ENCODE data around the gene PCTP. TPM values are rescaled to one million over a fixed set of nuclear protein-coding genes. Genes with fewer than 3 reads are reported as not detected.

The PCTP gene
- total RNA-seq, 1 experiment from 2014 or later: 23.6 TPM

DNA sequence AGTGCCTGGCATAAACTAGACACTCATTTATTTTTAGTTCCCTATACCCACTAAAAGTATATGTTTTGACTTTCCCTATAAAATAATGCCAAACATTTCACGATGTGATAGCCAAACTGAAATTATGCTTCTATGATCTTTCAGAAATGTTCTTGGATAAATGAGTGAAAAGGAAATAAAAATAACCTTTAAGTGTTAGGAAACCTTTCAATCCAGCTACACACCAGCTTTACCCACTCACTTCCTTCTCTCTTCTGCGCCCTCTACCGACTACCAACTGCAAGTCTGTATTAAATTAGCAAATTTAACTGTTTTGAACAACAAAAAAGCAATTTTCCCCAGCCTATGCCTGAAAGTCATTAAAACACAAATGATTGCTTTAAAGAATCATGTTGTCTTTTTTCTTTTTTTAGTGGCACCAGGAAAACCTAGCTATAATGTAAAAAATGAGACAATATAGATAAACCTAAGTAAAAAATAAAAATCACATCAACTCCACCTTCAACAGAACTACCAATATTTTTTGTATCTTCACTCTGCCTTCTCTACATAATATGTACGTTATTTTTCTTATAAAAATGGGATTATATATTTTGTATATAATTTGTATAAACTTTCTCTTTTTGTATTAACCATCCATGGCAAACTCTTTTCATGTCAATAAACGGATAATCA is 15.0 kb upstream of the PCTP start:
- Histone ChIP-seq H3K4me3 (no peak overlapping the region), H3K27ac (no peak overlapping the region), H3K36me3 (no peaks in the 10 kb centered on the region), H3K4me1 (peaks cover 29% of the 10 kb centered on the region), H3K27me3 (no peaks in the 10 kb centered on the region), H3K9me3 (replicated peaks) (no peaks in the 10 kb centered on the region)
- no peak for DNase-seq

DNA sequence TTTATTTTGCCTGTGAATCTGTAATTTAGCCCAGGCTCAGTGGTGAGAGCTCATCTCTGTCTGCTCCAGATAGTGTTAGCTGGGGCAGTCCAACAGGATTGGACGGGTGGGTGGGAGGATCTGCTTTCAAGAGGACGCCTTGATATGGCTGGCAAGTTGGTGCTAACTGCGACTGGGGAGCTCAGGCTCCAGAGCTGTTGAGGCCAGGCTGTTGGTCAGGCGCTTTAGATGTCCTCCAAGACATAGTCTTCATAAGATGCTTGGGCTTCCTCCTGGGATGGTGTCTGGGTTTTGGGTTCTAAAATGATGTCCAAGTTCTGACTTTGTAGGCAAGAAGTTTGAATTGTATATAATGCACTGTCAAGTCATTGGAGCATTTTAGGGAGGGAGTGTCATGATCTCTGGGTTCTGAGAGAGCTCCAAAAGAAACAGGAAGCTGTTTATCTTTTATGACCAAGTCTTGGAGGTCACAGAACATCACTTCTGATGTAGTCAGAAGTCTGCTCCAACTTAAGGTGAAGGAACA is 12.8 kb upstream of the PCTP start:
- Histone ChIP-seq H3K36me3 (no peaks in the 10 kb centered on the region), H3K4me1 (peaks cover 11% of the 10 kb centered on the region), H3K27ac (no peak overlapping the region), H3K9me3 (replicated peaks) (no peaks in the 10 kb centered on the region), H3K4me3 (no peak overlapping the region), H3K27me3 (no peaks in the 10 kb centered on the region)
- DNase-seq: peak in 1 of 2 experiments; percentile 25

DNA sequence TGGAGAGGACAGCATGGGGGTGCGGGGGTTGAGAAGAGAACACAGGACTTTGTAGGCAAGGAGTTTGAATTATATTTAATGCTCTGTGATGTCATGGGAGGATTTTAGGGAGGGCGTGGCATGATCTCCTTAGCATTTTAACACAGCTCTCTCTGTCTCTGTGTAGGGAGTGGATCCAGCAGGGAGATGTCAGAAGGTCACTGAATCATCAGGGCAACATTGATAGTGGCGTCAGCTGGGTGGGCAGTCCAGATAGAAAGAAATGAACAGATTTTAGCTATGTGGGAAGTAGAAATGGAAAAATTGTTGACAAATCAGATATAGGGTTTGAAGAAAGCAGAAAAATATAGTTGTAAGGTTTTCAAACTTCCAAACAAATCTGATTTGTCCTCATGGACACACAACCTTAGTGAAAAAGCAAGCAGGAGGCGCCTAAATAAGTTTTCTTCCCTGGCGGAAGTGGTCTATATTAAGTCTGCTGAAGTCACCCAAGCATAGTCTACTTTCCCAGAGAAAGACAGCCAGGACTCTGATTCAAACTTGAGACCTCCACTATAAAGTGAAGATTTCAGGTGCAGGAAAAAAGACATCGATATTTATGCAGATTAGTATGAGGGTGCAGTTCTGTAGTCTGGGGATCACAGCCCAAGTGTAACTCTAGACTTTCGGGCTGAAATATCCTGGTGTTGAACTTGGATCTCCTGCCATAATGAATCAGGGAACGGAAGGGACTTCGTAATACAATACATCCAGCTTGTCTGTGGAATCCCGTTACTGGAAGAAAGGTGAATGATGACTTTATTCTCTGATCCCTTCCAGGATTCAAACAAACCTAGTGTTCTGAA is 10.1 kb upstream of the PCTP start:
- no peaks in the 10 kb centered on the region for H3K27me3 ChIP-seq

DNA sequence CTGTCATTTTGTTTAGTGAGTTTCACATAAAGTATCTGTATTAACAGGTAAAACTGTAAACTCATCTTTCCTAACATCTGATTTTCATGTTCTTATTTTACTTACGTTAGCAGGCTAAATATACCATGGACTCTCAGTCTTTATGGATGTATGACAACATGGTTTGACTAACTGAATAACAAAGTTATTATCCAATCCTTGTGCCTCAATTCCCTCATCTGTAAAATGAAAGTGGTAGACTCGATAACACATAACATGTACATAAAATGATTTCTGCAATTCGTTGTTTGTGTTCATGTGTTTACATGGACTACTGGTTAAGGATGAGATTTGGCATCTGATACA is 9.5 kb upstream of the PCTP start:
- no peak overlapping the region for H3K4me3 ChIP-seq
- H3K9me3 ChIP-seq (replicated peaks): no peaks in the 10 kb centered on the region
- no peak overlapping the region for H3K27ac ChIP-seq
- no peaks in the 10 kb centered on the region; the same call in 1 of the 2 replicates for H3K4me1 ChIP-seq
- H3K27me3 ChIP-seq: no peaks in the 10 kb centered on the region
- no peaks in the 10 kb centered on the region for H3K36me3 ChIP-seq
- no peak for DNase-seq

More for the DNA sequence above, 10.1 kb upstream of the PCTP start:
- H3K9me3 ChIP-seq (replicated peaks): no peaks in the 10 kb centered on the region
- no peak overlapping the region for H3K4me3 ChIP-seq
- H3K4me1 ChIP-seq: no peaks in the 10 kb centered on the region; the same call in 1 of the 2 replicates
- H3K27ac ChIP-seq: no peak overlapping the region
- DNase-seq: no peak
- H3K36me3 ChIP-seq: no peaks in the 10 kb centered on the region

DNA sequence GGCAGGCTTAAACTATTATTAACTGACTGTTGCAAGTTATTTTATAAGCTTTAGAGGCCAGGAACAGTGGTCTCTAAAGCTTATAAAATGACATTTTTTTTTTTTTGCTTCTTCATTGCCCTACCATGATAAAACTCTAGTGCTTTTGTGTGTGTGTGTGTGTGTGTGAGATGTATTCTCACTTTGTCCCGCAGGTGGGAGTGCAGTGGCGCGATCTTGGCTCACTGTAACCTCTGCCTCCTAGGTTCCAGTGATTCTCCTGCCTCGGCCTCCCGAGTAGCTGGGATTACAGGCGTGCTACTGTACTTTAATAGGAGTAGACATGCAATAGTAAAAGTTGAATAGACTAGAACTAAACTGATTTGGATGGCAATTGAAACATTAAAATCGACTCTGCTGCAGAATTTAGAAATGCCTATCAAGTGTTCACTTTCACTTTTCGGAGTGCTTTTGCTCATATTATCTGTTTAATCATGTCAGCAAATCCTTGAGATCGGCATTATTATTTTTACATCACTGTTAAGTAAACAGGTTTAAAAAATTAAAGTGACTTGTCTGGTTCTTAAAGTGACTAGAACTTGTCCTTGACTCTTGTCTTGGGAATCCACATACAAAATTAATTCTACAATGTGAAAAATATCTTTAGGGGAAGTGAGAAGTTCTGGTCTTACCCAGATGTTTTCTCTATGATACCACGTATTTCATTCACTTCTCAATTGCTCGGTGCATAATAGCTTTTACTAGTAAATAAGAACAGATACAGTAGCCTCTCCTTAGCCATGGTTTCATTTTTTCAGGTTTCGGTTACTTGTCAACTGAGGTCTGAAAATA is 8.4 kb upstream of the PCTP start:
- Histone ChIP-seq H3K27me3 (no peaks in the 10 kb centered on the region), H3K9me3 (replicated peaks) (no peaks in the 10 kb centered on the region), H3K4me3 (no peak overlapping the region), H3K4me1 (no peaks in the 10 kb centered on the region; the same call in 1 of the 2 replicates), H3K36me3 (no peaks in the 10 kb centered on the region), H3K27ac (no peak overlapping the region)
- DNase-seq: no peak

DNA sequence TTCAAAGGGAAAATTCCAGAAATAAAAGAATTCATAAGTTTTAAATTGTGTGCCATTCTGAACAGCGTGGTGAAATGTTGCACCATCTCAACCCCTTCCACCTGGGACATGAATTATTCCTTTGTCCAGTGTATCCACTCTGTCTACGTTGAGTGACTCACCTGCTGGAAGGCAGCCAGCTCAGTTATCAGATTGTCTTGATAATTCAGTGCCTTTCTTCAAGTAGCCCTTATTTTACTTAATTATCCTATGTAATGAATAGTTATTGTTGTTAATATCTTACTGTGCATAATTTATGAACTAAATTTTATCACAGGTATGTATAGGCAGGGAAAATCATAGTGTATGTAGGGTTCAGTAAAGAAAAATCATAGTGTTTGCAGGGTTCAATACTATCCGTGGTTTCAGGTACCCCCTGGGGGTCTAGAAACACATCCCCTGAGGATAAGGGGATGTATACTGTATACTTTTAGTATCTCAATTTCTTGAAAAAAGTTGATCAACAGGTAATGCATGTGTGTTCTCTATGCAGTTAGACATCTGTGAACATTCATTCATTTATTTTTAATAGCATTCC is 7.7 kb upstream of the PCTP start:
- no peak for DNase-seq
- H3K27ac ChIP-seq: no peak overlapping the region
- H3K27me3 ChIP-seq: no peaks in the 10 kb centered on the region
- H3K36me3 ChIP-seq: no peaks in the 10 kb centered on the region
- no peaks in the 10 kb centered on the region for H3K4me1 ChIP-seq
- H3K4me3 ChIP-seq: no peak overlapping the region
- H3K9me3 ChIP-seq (replicated peaks): no peaks in the 10 kb centered on the region

DNA sequence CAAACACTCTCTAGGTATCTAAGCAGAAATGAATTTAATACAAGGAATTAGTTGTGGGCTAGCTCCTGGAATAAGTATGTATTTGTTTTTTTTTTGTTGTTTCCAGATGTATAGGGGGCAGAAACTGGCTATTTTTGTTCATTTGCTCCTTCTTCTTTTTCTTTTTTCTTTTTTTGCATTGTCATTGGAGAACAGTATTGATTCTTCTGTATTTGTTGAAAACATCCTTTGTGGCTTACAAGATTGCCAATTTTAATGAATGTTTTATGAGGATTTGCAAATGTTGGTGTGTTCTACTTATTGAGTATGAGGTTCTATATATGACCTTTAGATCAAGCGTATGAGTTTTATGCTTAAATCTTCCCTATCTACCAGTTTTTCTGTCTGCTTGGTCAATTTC is 5.6 kb upstream of the PCTP start:
- no peaks in the 10 kb centered on the region for H3K9me3 ChIP-seq (replicated peaks)
- H3K36me3 ChIP-seq: no peaks in the 10 kb centered on the region
- H3K4me1 ChIP-seq: no peaks in the 10 kb centered on the region
- DNase-seq: no peak
- H3K27ac ChIP-seq: no peak overlapping the region
- H3K27me3 ChIP-seq: no peaks in the 10 kb centered on the region
- H3K4me3 ChIP-seq: no peak overlapping the region

DNA sequence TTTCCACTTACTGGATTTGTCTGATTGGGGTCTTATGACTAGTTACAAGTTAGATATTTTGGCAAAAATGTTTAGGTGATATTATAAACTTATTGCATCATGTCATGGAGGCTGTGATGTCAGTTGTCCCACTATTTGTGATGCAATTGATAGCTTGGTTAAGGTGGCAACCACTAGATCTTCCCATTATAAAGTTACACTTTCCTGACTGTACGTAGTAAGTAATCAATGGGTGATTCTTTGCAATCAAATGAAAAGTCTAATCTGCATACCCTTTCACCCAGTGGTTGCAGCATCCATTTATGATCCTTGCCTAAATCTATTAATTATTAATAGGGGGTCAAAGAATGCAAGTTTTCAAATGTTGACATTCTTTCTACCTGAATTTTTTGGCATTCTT is 4.4 kb upstream of the PCTP start:
- DNase-seq: no peak
- H3K36me3 ChIP-seq: no peaks in the 10 kb centered on the region
- H3K9me3 ChIP-seq (replicated peaks): no peaks in the 10 kb centered on the region
- no peak overlapping the region for H3K4me3 ChIP-seq
- H3K27me3 ChIP-seq: no peaks in the 10 kb centered on the region
- H3K27ac ChIP-seq: no peak overlapping the region
- H3K4me1 ChIP-seq: no peaks in the 10 kb centered on the region

DNA sequence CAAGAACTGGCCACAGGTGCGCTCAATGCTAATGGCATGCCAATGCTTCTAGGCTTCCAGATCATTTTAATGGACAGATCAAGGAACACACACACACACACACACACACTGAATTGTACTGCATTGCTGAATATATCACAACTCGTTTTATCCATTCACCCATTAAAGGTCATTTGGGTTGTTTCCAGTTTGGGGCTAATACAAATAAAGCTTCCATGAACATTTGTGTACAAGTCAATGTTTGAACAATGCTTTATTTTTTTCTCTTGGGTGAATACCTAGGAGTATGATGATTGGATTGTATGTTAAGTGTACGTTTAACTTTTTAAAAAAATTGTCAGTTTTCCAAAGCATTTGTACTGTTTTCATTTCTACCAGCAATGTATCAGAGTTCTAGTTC is 3.6 kb upstream of the PCTP start:
- Histone ChIP-seq H3K27me3 (no peaks in the 10 kb centered on the region), H3K27ac (no peak overlapping the region), H3K36me3 (no peaks in the 10 kb centered on the region), H3K9me3 (replicated peaks) (no peaks in the 10 kb centered on the region), H3K4me3 (no peak overlapping the region), H3K4me1 (no peaks in the 10 kb centered on the region)
- no peak for DNase-seq

DNA sequence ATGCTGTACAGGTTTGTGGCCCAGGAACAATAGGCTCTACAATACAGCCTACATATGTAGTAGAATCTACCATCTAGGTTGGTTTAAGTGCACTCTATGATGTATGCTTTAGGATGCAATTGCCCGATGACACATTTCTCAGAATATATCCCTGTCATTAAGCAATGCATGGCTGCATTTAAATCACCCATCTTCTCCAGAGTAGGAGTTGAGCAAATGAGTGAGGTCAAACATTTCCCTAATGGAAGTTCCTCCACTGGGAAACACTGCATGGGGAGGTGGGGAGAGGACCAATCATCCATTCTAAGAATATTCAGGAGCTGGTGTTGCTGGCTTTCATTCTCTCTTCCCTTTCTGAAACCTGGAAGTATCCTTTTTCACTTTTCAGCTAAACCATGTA is 2.0 kb upstream of the PCTP start:
- H3K27ac ChIP-seq: no peak overlapping the region
- no peaks in the 10 kb centered on the region for H3K27me3 ChIP-seq
- no peak overlapping the region for H3K4me3 ChIP-seq
- no peak for DNase-seq
- no peaks in the 10 kb centered on the region for H3K9me3 ChIP-seq (replicated peaks)
- no peaks in the 10 kb centered on the region for H3K4me1 ChIP-seq
- H3K36me3 ChIP-seq: no peaks in the 10 kb centered on the region

DNA sequence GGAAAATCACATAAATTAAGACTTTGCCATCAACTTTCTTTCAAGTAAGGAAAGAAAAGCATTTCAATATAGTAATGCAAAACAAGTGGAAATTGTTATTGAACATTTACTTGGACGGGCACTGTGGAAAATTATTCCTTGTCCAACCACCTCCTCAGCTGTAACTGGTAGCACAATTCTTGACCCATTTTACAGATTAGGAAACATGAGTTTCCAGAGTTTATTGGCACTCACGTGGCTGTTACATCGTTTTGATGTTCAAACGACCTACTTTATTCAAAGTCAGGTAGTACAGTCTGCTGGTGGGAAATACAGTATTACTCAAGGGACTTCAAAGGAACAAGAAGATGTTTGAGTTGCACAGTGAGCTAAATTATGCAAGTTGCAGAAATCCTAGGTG is 866 bp upstream of the PCTP start:
- Histone ChIP-seq H3K4me3 (no peak overlapping the region), H3K27me3 (no peaks in the 10 kb centered on the region), H3K27ac (no peak overlapping the region), H3K9me3 (replicated peaks) (no peaks in the 10 kb centered on the region), H3K36me3 (no peaks in the 10 kb centered on the region), H3K4me1 (no peaks in the 10 kb centered on the region)
- no peak for DNase-seq

DNA sequence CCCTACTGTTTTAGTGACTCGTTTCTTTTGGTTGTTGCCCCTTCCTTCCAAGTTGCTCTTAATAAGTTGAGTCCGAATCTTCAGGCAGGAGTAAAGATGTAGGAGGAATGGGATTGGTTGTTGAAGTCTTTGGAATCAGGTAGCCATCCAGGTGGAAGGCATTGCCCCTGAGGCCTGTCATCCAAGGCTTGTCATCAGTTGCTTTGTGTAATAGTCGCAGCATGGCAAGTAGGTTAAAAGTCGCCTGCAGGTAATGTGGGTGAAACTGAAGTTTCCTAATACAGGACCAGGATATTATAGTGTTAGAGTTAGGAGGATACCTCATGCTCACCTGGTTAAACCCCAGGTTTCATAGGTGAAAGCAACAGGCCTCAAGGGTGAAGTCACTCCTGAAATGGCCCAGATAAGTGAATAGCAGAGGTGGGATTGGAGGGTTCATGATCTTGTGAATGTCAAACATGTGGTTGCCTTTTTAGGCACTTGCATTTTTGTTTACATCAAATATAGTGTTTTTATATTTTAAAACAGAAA is 934 bp downstream of the PCTP start:
- DNase-seq: no peak
- Histone ChIP-seq H3K4me3 (peak overlapping the region; percentile 68), H3K4me1 (no peaks in the 10 kb centered on the region), H3K9me3 (replicated peaks) (no peaks in the 10 kb centered on the region), H3K27ac (no peak overlapping the region), H3K27me3 (no peaks in the 10 kb centered on the region), H3K36me3 (no peaks in the 10 kb centered on the region)

DNA sequence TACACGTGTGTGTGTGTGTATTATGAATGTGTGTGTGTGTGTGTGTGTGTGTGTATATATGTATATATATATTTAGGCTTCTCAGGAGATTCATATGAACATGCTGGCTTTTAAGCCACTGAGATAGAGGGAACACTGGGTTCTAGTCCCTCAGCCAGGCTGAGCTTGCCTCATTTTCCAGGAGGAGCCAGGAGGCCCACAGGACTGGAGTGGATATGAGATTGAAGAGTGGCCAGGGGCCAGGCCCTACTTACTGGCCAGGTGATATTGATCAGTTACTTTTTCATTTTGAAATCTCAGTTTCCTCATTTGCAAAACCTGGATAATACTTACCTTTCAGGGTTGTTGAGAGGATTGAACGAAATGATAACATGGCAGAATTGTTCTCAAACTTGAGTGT is 5.8 kb downstream of the PCTP start:
- DNase-seq: no peak
- no peak overlapping the region for H3K4me3 ChIP-seq
- no peaks in the 10 kb centered on the region for H3K36me3 ChIP-seq
- peaks cover 20% of the 10 kb centered on the region for H3K4me1 ChIP-seq
- H3K27ac ChIP-seq: no peak overlapping the region
- H3K9me3 ChIP-seq (replicated peaks): no peaks in the 10 kb centered on the region
- no peaks in the 10 kb centered on the region for H3K27me3 ChIP-seq

DNA sequence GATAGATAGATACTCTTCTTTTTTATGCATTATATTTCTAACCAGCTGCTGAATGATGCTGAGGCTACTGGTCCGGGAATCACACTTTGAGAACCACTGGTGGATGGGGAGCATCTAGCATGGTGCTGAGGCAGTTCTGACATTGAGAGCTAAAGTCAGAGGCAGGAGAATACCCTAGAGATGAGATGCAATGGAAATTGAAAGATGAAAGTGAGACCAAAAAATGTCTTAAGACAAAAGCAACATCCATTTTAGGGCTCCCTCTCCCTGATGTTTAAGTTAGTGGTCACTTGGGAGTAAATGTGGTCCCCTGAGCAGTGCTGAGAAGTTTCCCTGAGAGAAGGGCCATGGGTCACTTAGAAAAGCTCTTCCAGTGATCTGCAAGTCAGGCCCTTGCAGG is 6.8 kb downstream of the PCTP start:
- H3K27me3 ChIP-seq: no peaks in the 10 kb centered on the region
- DNase-seq: no peak
- H3K9me3 ChIP-seq (replicated peaks): no peaks in the 10 kb centered on the region
- no peak overlapping the region for H3K27ac ChIP-seq
- no peaks in the 10 kb centered on the region for H3K36me3 ChIP-seq
- H3K4me1 ChIP-seq: peaks cover 20% of the 10 kb centered on the region
- no peak overlapping the region for H3K4me3 ChIP-seq

Measured in SJCRH30 (cell line).